Ishikawa (cell line): Measurements from ENCODE around the gene SLC25A14.

ENCODE experiments used
- CEBPB ChIP-seq: IDR thresholded peaks from 2 replicates; pipeline ENCODE4 v1.6.1; 2012
- CREB1 ChIP-seq: IDR thresholded peaks from 2 replicates; pipeline ENCODE4 v1.6.1; 2012; ENCODE audit warnings: low read depth
- EGR1 ChIP-seq: IDR thresholded peaks from 2 replicates; pipeline ENCODE4 v1.6.1; 2012
- EP300 ChIP-seq: IDR thresholded peaks from 2 replicates; pipeline ENCODE4 v1.6.1; 2012; ENCODE audit warnings: borderline replicate concordance
- FOXM1 ChIP-seq: IDR thresholded peaks from 2 replicates; pipeline ENCODE4 v1.6.1; 2012; ENCODE audit warnings: low read depth, borderline replicate concordance
- MAX ChIP-seq: IDR thresholded peaks from 2 replicates; pipeline ENCODE4 v1.6.1; 2012
- NFIC ChIP-seq: IDR thresholded peaks from 2 replicates; pipeline ENCODE4 v1.6.1; 2012
- RAD21 ChIP-seq: IDR thresholded peaks from 2 replicates; pipeline ENCODE4 v1.6.1; 2012; ENCODE audit warnings: low read depth
- TAF1 ChIP-seq: IDR thresholded peaks from 2 replicates; pipeline ENCODE4 v1.6.1; 2012; ENCODE audit warnings: low read depth, mild to moderate bottlenecking
- TCF12 ChIP-seq: IDR thresholded peaks from 2 replicates; pipeline ENCODE4 v1.6.1; 2012; ENCODE audit warnings: low read depth
- TEAD4 ChIP-seq: IDR thresholded peaks from 2 replicates; pipeline ENCODE4 v1.6.1; 2012
- USF1 ChIP-seq: IDR thresholded peaks from 2 replicates; pipeline ENCODE4 v1.6.1; 2012
- YY1 ChIP-seq: IDR thresholded peaks from 2 replicates; pipeline ENCODE4 v1.6.1; 2012; ENCODE audit warnings: low read depth
- ZBTB7A ChIP-seq: IDR thresholded peaks from 2 replicates; pipeline ENCODE4 v1.6.1; 2012; ENCODE audit warnings: low read depth
- TF ChIP-seq, protein P1 (sequence below): IDR thresholded peaks from 2 replicates; pipeline ENCODE4 v1.6.1; 2012; ENCODE audit warnings: low read depth, mild to moderate bottlenecking

The SLC25A14 gene

GRCh38 chrX:130299279-130300009 is 40.3 kb upstream of the SLC25A14 start:
- TF ChIP-seq TAF1 (no peak), MAX (no peak)

DNA sequence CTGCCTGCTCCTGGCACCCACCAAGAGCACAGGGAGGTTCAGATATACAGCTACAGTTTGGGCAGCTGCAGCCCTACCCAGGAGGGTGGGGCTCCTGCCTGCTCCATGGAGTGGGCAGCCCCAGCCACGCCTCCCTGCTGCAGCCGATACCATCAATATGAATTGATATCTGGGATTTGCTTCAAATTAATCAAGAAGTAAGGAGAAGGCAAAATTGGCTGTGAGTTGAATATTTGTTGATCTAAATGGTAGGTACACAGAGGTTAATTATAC is 39.8 kb upstream of the SLC25A14 start:
- no peak for TF ChIP-seq EGR1
- no peak for TF ChIP-seq MAX
- TF ChIP-seq ZBTB7A: no peak
- TF ChIP-seq CEBPB: no peak
- TF ChIP-seq CREB1: no peak

- TF ChIP-seq ZBTB7A (no peak), NFIC (no peak), YY1 (no peak), TAF1 (no peak), EGR1 (no peak)
Measured at GRCh38 chrX:130301405-130301804, 38.3 kb upstream of the SLC25A14 start.

- no peak for TF ChIP-seq RAD21
- TF ChIP-seq YY1: no peak
- TF ChIP-seq MAX: no peak
- no peak for TF ChIP-seq FOXM1
- TF ChIP-seq NFIC: no peak
- TF ChIP-seq TAF1: no peak
- no peak for TF ChIP-seq CEBPB
- no peak for TF ChIP-seq EGR1
- TF ChIP-seq EP300: no peak
- TF ChIP-seq CREB1: no peak
- no peak for TF ChIP-seq TCF12
- TF ChIP-seq TEAD4: no peak
- TF ChIP-seq, protein P1, sequence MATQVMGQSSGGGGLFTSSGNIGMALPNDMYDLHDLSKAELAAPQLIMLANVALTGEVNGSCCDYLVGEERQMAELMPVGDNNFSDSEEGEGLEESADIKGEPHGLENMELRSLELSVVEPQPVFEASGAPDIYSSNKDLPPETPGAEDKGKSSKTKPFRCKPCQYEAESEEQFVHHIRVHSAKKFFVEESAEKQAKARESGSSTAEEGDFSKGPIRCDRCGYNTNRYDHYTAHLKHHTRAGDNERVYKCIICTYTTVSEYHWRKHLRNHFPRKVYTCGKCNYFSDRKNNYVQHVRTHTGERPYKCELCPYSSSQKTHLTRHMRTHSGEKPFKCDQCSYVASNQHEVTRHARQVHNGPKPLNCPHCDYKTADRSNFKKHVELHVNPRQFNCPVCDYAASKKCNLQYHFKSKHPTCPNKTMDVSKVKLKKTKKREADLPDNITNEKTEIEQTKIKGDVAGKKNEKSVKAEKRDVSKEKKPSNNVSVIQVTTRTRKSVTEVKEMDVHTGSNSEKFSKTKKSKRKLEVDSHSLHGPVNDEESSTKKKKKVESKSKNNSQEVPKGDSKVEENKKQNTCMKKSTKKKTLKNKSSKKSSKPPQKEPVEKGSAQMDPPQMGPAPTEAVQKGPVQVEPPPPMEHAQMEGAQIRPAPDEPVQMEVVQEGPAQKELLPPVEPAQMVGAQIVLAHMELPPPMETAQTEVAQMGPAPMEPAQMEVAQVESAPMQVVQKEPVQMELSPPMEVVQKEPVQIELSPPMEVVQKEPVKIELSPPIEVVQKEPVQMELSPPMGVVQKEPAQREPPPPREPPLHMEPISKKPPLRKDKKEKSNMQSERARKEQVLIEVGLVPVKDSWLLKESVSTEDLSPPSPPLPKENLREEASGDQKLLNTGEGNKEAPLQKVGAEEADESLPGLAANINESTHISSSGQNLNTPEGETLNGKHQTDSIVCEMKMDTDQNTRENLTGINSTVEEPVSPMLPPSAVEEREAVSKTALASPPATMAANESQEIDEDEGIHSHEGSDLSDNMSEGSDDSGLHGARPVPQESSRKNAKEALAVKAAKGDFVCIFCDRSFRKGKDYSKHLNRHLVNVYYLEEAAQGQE: no peak
- TF ChIP-seq ZBTB7A: no peak
- TF ChIP-seq USF1: no peak
Measured at GRCh38 chrX:130301977-130302376, 37.7 kb upstream of the SLC25A14 start.

GRCh38 chrX:130304587-130305368 is 34.9 kb upstream of the SLC25A14 start:
- TF ChIP-seq CEBPB (no peak), ZBTB7A (no peak), FOXM1 (no peak), USF1 (no peak), NFIC (no peak), YY1 (no peak)
- TF ChIP-seq, protein P1: no peak

DNA sequence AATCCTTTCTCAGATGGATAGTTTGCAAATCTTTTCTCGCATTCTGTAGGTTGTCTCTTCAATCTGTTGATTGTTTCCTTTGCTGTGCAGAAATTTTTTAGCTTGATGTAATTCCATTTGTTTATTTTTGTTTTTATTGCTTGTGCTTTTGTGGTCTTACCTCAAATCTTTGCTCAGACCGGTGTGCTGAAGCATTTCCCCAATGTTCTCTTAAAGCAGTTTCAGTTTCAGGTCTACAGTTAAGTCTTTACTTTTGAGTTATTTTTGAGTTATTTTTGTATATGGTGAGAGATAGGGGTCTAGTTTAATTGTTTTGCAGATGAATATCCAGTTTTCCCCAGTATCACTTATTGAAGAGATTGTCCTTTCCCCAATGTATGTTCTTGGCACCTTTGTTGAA is 18.2 kb upstream of the SLC25A14 start:
- TF ChIP-seq EP300: no peak
- no peak for TF ChIP-seq MAX
- no peak for TF ChIP-seq YY1
- TF ChIP-seq TEAD4: no peak
- no peak for TF ChIP-seq USF1
- no peak for TF ChIP-seq EGR1
- no peak for TF ChIP-seq CREB1
- TF ChIP-seq ZBTB7A: no peak
- TF ChIP-seq TAF1: no peak
- TF ChIP-seq, protein P1: no peak
- TF ChIP-seq NFIC: no peak
